Endothelial cell of umbilical vein (primary cell): ENCODE results near the gene KLRC2. TPM values are rescaled to one million over a fixed set of nuclear protein-coding genes. Genes with fewer than 3 reads are reported as not detected.

ENCODE experiments used
- BruUV-seq: library from RNA; stranded (reverse); fragments of 400-500 nt; replicated peaks from 2 replicates; lab custom pipeline; 2021; lab: Mats Ljungman, UMichigan
- CTCF ChIA-PET: fragments of 300-600, 350-600 bp; sonication (Branson Sonifier 250); formaldehyde crosslinking; loops from one replicate; lab custom pipeline; 2021; ENCODE audit warnings: antibody characterized with exemption, inconsistent platforms; lab: Charles Lee
- POLR2A ChIA-PET: fragments of 300-600, 350-600 bp; sonication (Branson Sonifier 250); formaldehyde crosslinking; loops from one replicate; lab custom pipeline; 2021; ENCODE audit warnings: antibody characterized with exemption, inconsistent platforms; lab: Charles Lee
- DNase-seq: peaks from one replicate; pipeline ENCODE4 v3.0.0-alpha.2; 2011; ENCODE audit warnings: low read depth, low spot score
- FAIRE-seq: peaks from 2 replicates; lab custom pipeline; 2011; peaks lifted over from hg19 to GRCh38; lab: Jason Lieb, UNC
- H2AFZ ChIP-seq: 2 replicates; pipeline ENCODE4 v1.6.0; 2012; ENCODE audit warnings: low read depth, low read length, control low read depth, inconsistent platforms
- H3K27ac ChIP-seq: 2 replicates; pipeline ENCODE4 v1.5.1; 2011; ENCODE audit warnings: low read depth, mild to moderate bottlenecking, control low read depth, low read length, moderate library complexity; ENCODE audit not compliant: insufficient read depth
- H3K27me3 ChIP-seq, 2 experiments: 2 replicates each; pipeline versions ENCODE4 v1.6.0 to v1.6.1; 2011; ENCODE audit warnings: low read length in 2 of 2, mixed read lengths in 1 of 2; ENCODE audit not compliant: control insufficient read depth in 2 of 2, insufficient read depth in 2 of 2
- H3K36me3 ChIP-seq, 2 experiments: 2 replicates in 1 of 2; 3 replicates in 1 of 2; pipeline ENCODE4 v1.5.1; 2011; ENCODE audit warnings: low read length in 2 of 2, mild to moderate bottlenecking in 1 of 2, moderate library complexity in 1 of 2; ENCODE audit not compliant: control insufficient read depth in 2 of 2, insufficient read depth in 2 of 2; ENCODE audit errors: extremely low read depth in 1 of 2
- H3K4me1 ChIP-seq: 3 replicates; pipeline ENCODE4 v1.5.1; 2011; ENCODE audit warnings: mild to moderate bottlenecking, low read length; ENCODE audit not compliant: control insufficient read depth, insufficient read depth; ENCODE audit errors: extremely low read depth
- H3K4me2 ChIP-seq: 2 replicates; pipeline ENCODE4 v1.6.1; 2011; ENCODE audit warnings: low read length, control low read depth, mixed read lengths; ENCODE audit not compliant: insufficient read depth
- H3K4me3 ChIP-seq, 3 experiments: fragments of 200-600 bp in 1 of 3; sonication (generic), shearing (Covaris generic) in 1 of 3; replicated peaks in 1 of 3; 2 replicates each; pipeline ENCODE4 v1.5.1; 2011 to 2016; ENCODE audit warnings: control low read depth in 3 of 3, low read length in 3 of 3, mild to moderate bottlenecking in 2 of 3, inconsistent platforms in 1 of 3, low read depth in 1 of 3, moderate library complexity in 1 of 3; ENCODE audit not compliant: insufficient read depth in 1 of 3
- H3K79me2 ChIP-seq: 2 replicates; pipeline ENCODE4 v1.6.0; 2012; ENCODE audit warnings: low read length, inconsistent platforms; ENCODE audit not compliant: control insufficient read depth, insufficient read depth
- H3K9ac ChIP-seq: replicated peaks from 2 replicates; pipeline ENCODE3; 2011; ENCODE audit warnings: low read length, control low read depth; ENCODE audit not compliant: insufficient read depth; ENCODE audit errors: extremely low read depth
- H3K9me1 ChIP-seq: replicated peaks from 3 replicates; pipeline ENCODE4 v1.6.0; 2011; ENCODE audit warnings: mild to moderate bottlenecking, low read length; ENCODE audit not compliant: control insufficient read depth, insufficient read depth; ENCODE audit errors: extremely low read depth
- H3K9me3 ChIP-seq: replicated peaks from 2 replicates; pipeline ENCODE4 v1.5.1; 2012; ENCODE audit warnings: low read length, inconsistent platforms; ENCODE audit not compliant: control insufficient read depth, insufficient read depth
- H4K20me1 ChIP-seq: replicated peaks from 2 replicates; pipeline ENCODE3; 2011; ENCODE audit warnings: mild to moderate bottlenecking, low read length; ENCODE audit not compliant: control insufficient read depth, insufficient read depth; ENCODE audit errors: extremely low read depth
- EZH2 ChIP-seq: IDR thresholded peaks from 2 replicates; pipeline ENCODE4 v1.6.1; 2012; ENCODE audit warnings: borderline replicate concordance, low read depth, mild to moderate bottlenecking, moderate library complexity, low read length, inconsistent platforms; ENCODE audit not compliant: severe bottlenecking
- FOS ChIP-seq: IDR thresholded peaks from 2 replicates; pipeline ENCODE4 v1.6.1; 2011; ENCODE audit warnings: mild to moderate bottlenecking, low read length, moderate library complexity, borderline replicate concordance; ENCODE audit not compliant: insufficient read depth
- GATA2 ChIP-seq: IDR thresholded peaks from 2 replicates; pipeline ENCODE4 v1.7.0; 2011; ENCODE audit warnings: low read depth, mild to moderate bottlenecking, moderate library complexity, mixed read lengths, low read length; ENCODE audit not compliant: insufficient read length, insufficient read depth
- JUN ChIP-seq: IDR thresholded peaks from 2 replicates; pipeline ENCODE4 v1.6.1; 2011; ENCODE audit warnings: borderline replicate concordance, low read depth; ENCODE audit not compliant: insufficient read length, insufficient read depth
- MYC ChIP-seq: IDR thresholded peaks from one replicate; pipeline ENCODE4 v1.6.1; 2011; ENCODE audit warnings: mild to moderate bottlenecking, low read depth, low read length
- POLR2A ChIP-seq: IDR thresholded peaks from 2 replicates; pipeline ENCODE4 v1.6.1; 2012; ENCODE audit warnings: low read depth, mild to moderate bottlenecking, control low read depth, low read length
- POLR2AphosphoS5 ChIP-seq: IDR thresholded peaks from 2 replicates; pipeline ENCODE4 v1.6.1; 2012; ENCODE audit warnings: low read depth, mild to moderate bottlenecking, control low read depth, low read length, moderate library complexity; ENCODE audit not compliant: insufficient read depth
- dilution Hi-C: fragments of 300-500 bp; cut with MboI; formaldehyde crosslinking; loops from one replicate; pipeline ENCODE4 v1.15.0; 2019; ENCODE audit warnings: low sequenced_read_pairs; ENCODE audit not compliant: extremely low pct_ligation_motif_present
- intact Hi-C: fragments of 100-400 bp; cut with micrococcal nuclease; formaldehyde crosslinking; loops from one replicate; pipeline ENCODE4 v1.10.0; 2022
- polyA plus RNA-seq, 4 experiments: library from polyadenylated mRNA; depleted of rRNA in 3 of 4; stranded (reverse) in 3 of 4; unstranded in 1 of 4; fragments of >200 nt; gene quantifications; 2 replicates each; pipeline versions ENCODE4 v1.2.1 to v1.2.3, GENCODE V29; 2011 to 2012; ENCODE audit warnings: missing spikeins in 1 of 4
- total RNA-seq: library from RNA; stranded (reverse); gene quantifications from 2 replicates; pipeline ENCODE4 v1.2.3, GENCODE V29; 2021
- TF ChIP-seq, protein P1 (sequence below): IDR thresholded peaks from 2 replicates; pipeline ENCODE4 v1.6.1; 2011; ENCODE audit not compliant: insufficient read depth, insufficient read length
- TF ChIP-seq, protein P2 (sequence below), 2 donors: IDR thresholded peaks; 1 replicate in 1 of 2; 2 replicates in 1 of 2; pipeline ENCODE4 v1.5.1; 2011; ENCODE audit warnings: low read length in 2 of 2, mild to moderate bottlenecking in 2 of 2, moderate library complexity in 2 of 2, control low read depth in 1 of 2, inconsistent platforms in 1 of 2, low read depth in 1 of 2; ENCODE audit not compliant: insufficient read depth in 1 of 2; ENCODE audit errors: extremely low read depth in 1 of 2

Gene KLRC2
- total and polyA plus RNA-seq, 2 donors (not counting 3 experiments of a cell fraction or from before 2014, with no cell fraction given) = not detected

DNA sequence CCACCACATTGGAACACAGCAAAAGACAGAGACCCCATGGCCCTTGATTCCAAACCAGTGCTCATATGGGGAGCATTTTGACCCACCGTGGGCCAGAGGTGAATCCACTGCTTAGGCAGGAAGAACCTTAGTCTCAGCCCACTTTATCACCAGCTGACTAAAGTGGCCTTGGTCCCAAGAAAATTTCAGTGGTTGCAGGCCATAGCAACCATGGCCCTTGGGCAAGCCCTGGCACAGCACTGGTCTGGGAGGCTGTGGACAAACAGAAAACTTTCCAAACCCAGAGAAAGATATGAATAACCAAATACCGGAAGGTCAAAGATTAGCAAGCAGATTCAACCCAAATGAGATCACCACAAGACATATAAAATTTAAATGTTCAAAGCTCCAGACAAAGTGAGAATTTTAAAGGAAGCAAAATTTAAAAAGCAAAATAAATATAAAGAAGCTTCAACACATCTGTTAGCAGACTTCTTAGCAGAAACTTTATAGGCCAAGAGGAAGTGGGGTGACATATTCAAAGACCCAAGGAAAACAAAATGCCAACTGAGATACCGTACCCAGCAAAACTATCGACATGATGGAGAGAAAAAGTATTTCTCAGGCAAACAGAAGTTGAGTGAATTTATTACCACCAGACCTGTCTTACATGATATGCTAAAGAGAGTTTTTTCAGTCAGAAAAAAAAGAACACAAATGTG is 53.7 kb downstream of the KLRC2 start:
- Histone ChIP-seq H3K27ac (no peak overlapping the region), H3K9ac (no peak overlapping the region), H3K36me3 (peaks cover 0 to 3% of the 10 kb centered on the region in 2 experiments), H3K27me3 (no peaks in the 10 kb centered on the region), H3K4me2 (no peak overlapping the region), H3K4me3 (no peak overlapping the region), H3K4me1 (no peaks in the 10 kb centered on the region), H3K9me3 (no peaks in the 10 kb centered on the region), H2AFZ (no peak overlapping the region), H3K79me2 (no peaks in the 10 kb centered on the region), H3K9me1 (no peaks in the 10 kb centered on the region), H4K20me1 (no peaks in the 10 kb centered on the region)
- ChIA-PET POLR2A (no interaction called here), CTCF (no interaction called here)
- DNase-seq (no peak), FAIRE-seq (no peak)
- intact Hi-C loops (no loop called here), dilution Hi-C loops (no loop called here)
- no TSS peak for BruUV-seq
- TF ChIP-seq GATA2 (no peak), MYC (no peak), POLR2A (no peak), EZH2 (no peak), FOS (no peak), POLR2AphosphoS5 (no peak), JUN (no peak)
- TF ChIP-seq, protein P1, sequence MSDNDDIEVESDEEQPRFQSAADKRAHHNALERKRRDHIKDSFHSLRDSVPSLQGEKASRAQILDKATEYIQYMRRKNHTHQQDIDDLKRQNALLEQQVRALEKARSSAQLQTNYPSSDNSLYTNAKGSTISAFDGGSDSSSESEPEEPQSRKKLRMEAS = no peak
- TF ChIP-seq, protein P2, sequence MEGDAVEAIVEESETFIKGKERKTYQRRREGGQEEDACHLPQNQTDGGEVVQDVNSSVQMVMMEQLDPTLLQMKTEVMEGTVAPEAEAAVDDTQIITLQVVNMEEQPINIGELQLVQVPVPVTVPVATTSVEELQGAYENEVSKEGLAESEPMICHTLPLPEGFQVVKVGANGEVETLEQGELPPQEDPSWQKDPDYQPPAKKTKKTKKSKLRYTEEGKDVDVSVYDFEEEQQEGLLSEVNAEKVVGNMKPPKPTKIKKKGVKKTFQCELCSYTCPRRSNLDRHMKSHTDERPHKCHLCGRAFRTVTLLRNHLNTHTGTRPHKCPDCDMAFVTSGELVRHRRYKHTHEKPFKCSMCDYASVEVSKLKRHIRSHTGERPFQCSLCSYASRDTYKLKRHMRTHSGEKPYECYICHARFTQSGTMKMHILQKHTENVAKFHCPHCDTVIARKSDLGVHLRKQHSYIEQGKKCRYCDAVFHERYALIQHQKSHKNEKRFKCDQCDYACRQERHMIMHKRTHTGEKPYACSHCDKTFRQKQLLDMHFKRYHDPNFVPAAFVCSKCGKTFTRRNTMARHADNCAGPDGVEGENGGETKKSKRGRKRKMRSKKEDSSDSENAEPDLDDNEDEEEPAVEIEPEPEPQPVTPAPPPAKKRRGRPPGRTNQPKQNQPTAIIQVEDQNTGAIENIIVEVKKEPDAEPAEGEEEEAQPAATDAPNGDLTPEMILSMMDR (IDR thresholded peaks at IDR 0.05; ENCODE audit: extremely low read depth in 1 of 2, insufficient read depth in 1 of 2, low read depth in 1 of 2, low read length in 2 of 2) = no peak

Other genes with a start within 250 kb of the KLRC2 start
- 59.4 and 69.0 TPM in 2 replicates for gene GABARAPL1, start 223.1 kb downstream of the KLRC2 start, total RNA-seq
- 64.8 and 65.6 TPM in 2 replicates for gene GABARAPL1, start 223.1 kb downstream of the KLRC2 start, polyA plus RNA-seq
- gene KLRD1, start 128.1 kb downstream of the KLRC2 start, total RNA-seq = 0.13 and 0.18 TPM in 2 replicates
- gene KLRD1, start 128.1 kb downstream of the KLRC2 start, polyA plus RNA-seq = 0.06 and 0.15 TPM in 2 replicates
- not detected in 2 replicates for gene KLRK1, start 46.0 kb downstream of the KLRC2 start, total RNA-seq
- not detected in 2 replicates for gene KLRK1, start 46.0 kb downstream of the KLRC2 start, polyA plus RNA-seq
- not detected in 2 replicates for gene KLRC4, start 26.3 kb downstream of the KLRC2 start, total RNA-seq
- gene KLRC4, start 26.3 kb downstream of the KLRC2 start, polyA plus RNA-seq = not detected in 2 replicates
- not detected in 2 replicates for gene KLRC3, start 15.4 kb downstream of the KLRC2 start, total RNA-seq
- gene KLRC3, start 15.4 kb downstream of the KLRC2 start, polyA plus RNA-seq = not detected in 2 replicates
- gene KLRC1, start 17.4 kb upstream of the KLRC2 start, total RNA-seq = not detected in 2 replicates
- gene KLRC1, start 17.4 kb upstream of the KLRC2 start, polyA plus RNA-seq = not detected in 2 replicates
- 0.44 and 0.55 TPM in 2 replicates for gene EIF2S3B, start 69.9 kb upstream of the KLRC2 start, total RNA-seq
- 0.16 and 0.21 TPM in 2 replicates for gene EIF2S3B, start 69.9 kb upstream of the KLRC2 start, polyA plus RNA-seq
- 45.4 and 48.3 TPM in 2 replicates for gene MAGOHB, start 177.6 kb upstream of the KLRC2 start, total RNA-seq
- gene MAGOHB, start 177.6 kb upstream of the KLRC2 start, polyA plus RNA-seq = 6.2 and 8.9 TPM in 2 replicates
- 14.6 and 15.2 TPM in 2 replicates for gene STYK1, start 238.0 kb upstream of the KLRC2 start, total RNA-seq
- 6.0 and 7.7 TPM in 2 replicates for gene STYK1, start 238.0 kb upstream of the KLRC2 start, polyA plus RNA-seq